HEK293T (cell line): Measurements from ENCODE around the gene HPCAL4.

Experiments used
- CTCF ChIA-PET: fragments of 350-600 bp; formaldehyde crosslinking; extraction: SDS; loops from one replicate; lab custom pipeline; 2021; ENCODE audit warnings: antibody characterized with exemption, inconsistent platforms; lab: Yijun Ruan, JAX
- POLR2A ChIA-PET: fragments of 350-600 bp; formaldehyde crosslinking; extraction: SDS; loops from one replicate; lab custom pipeline; 2020; ENCODE audit warnings: antibody characterized with exemption, inconsistent platforms; lab: Yijun Ruan, JAX
- DNase-seq: peaks from one replicate; pipeline ENCODE4 v3.0.0; 2012; ENCODE audit warnings: mixed read lengths; ENCODE audit errors: extremely low spot score
- ARNT ChIP-seq: fragments of 450-650 bp; IDR thresholded peaks from 2 replicates; pipeline ENCODE4 v1.6.1; 2017; ENCODE audit warnings: mild to moderate bottlenecking
- BHLHE40 ChIP-seq: fragments of 450-650 bp; IDR thresholded peaks from 2 replicates; pipeline ENCODE4 v1.6.1; 2016; ENCODE audit warnings: mild to moderate bottlenecking, moderate library complexity, borderline replicate concordance
- CTBP1 ChIP-seq: fragments of 450-650 bp; IDR thresholded peaks from 2 replicates; pipeline ENCODE4 v1.6.1; 2016; ENCODE audit warnings: borderline replicate concordance
- ELF4 ChIP-seq: fragments of 450-650 bp; IDR thresholded peaks from 2 replicates; pipeline ENCODE4 v1.6.1; 2017; ENCODE audit warnings: antibody characterized with exemption
- FOXA1 ChIP-seq: fragments of 450-650 bp; IDR thresholded peaks from 2 replicates; pipeline ENCODE4 v1.6.1; 2016; ENCODE audit warnings: mild to moderate bottlenecking
- FOXK2 ChIP-seq: fragments of 450-650 bp; IDR thresholded peaks from 2 replicates; pipeline ENCODE4 v1.6.1; 2016; ENCODE audit warnings: mild to moderate bottlenecking
- FOXM1 ChIP-seq: fragments of 450-650 bp; IDR thresholded peaks from 2 replicates; pipeline ENCODE4 v1.6.1; 2017; ENCODE audit warnings: mild to moderate bottlenecking, borderline replicate concordance
- HDGF ChIP-seq: fragments of 450-650 bp; IDR thresholded peaks from 2 replicates; pipeline ENCODE4 v1.6.1; 2017; ENCODE audit warnings: antibody characterized with exemption, borderline replicate concordance
- L3MBTL2 ChIP-seq: fragments of 450-650 bp; conservative IDR thresholded peaks from 2 replicates; pipeline ENCODE4 v1.6.1; 2016; ENCODE audit warnings: mild to moderate bottlenecking
- LEF1 ChIP-seq: fragments of 450-650 bp; IDR thresholded peaks from 2 replicates; pipeline ENCODE4 v1.6.1; 2017; ENCODE audit warnings: mild to moderate bottlenecking, borderline replicate concordance
- NFRKB ChIP-seq: fragments of 450-650 bp; IDR thresholded peaks from 2 replicates; pipeline ENCODE4 v1.6.1; 2016; ENCODE audit warnings: mild to moderate bottlenecking, moderate library complexity
- SP1 ChIP-seq: fragments of 450-650 bp; IDR thresholded peaks from 2 replicates; pipeline ENCODE4 v1.6.1; 2017
- SUZ12 ChIP-seq: fragments of 450-650 bp; IDR thresholded peaks from 2 replicates; pipeline ENCODE4 v1.6.1; 2016; ENCODE audit warnings: mild to moderate bottlenecking
- TARDBP ChIP-seq: fragments of 450-650 bp; IDR thresholded peaks from 2 replicates; pipeline ENCODE4 v1.6.1; 2016
- ZNF384 ChIP-seq: fragments of 450-650 bp; IDR thresholded peaks from 2 replicates; pipeline ENCODE4 v1.6.1; 2016
- TF ChIP-seq, protein P1 (sequence below): fragments of 450-650 bp; IDR thresholded peaks from 2 replicates; pipeline ENCODE4 v1.6.1; 2016

The HPCAL4 gene

DNA sequence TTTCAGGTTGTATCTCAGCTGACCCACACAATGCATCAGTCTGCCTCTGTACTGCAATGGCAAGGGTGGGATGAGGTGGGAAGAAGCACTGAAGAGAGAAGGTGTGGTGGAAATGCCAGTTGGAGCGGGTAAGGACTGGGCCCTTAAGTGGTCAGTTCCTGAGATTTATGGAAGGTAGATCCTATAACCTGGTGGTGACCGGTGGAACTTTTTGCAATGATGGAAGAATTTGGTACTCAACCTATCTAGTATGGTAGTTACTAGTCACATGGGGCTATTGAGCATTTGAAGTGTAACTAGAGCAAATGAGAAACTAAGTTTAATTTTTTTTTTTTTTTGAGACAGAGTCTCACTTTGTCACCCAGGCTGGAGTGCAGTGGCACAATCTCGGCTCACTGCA, 8.2 kb upstream of the HPCAL4 start:
- ChIA-PET POLR2A (no interaction called here), CTCF (no interaction called here)
- TF ChIP-seq LEF1 (no peak), CTBP1 (no peak)
- DNase-seq = no peak

DNA sequence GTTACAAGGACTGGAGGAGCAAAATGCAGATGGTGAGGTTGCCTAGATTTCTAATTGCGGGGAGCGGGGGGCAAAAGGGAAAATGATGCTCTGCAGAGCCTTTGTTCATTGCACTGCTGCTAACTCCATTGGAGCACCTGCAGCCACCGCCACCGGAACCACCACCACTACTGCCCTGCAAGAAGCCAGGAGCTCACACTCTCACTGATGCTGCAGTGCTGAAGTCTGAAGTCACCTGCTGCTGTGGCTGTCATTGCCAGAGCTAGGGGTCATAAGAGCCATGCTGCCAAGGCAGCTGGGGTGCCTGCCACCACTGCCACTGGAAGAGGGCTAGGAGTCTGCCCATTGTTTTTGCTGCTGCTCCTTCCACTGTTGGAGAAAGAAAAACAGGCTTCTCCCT, 7.3 kb upstream of the HPCAL4 start:
- CTCF ChIA-PET = no interaction called here
- TF ChIP-seq NFRKB = no peak
- TF ChIP-seq, protein P1, sequence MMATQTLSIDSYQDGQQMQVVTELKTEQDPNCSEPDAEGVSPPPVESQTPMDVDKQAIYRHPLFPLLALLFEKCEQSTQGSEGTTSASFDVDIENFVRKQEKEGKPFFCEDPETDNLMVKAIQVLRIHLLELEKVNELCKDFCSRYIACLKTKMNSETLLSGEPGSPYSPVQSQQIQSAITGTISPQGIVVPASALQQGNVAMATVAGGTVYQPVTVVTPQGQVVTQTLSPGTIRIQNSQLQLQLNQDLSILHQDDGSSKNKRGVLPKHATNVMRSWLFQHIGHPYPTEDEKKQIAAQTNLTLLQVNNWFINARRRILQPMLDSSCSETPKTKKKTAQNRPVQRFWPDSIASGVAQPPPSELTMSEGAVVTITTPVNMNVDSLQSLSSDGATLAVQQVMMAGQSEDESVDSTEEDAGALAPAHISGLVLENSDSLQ = no peak
- no peak for TF ChIP-seq CTBP1
- no peak for TF ChIP-seq FOXK2
- TF ChIP-seq ARNT = no peak
- TF ChIP-seq LEF1 = no peak
- no peak for TF ChIP-seq HDGF
- TF ChIP-seq SP1 = no peak
- no peak for TF ChIP-seq BHLHE40
- no peak for TF ChIP-seq FOXM1
- no peak for TF ChIP-seq FOXA1
- no peak for TF ChIP-seq L3MBTL2
- TF ChIP-seq TARDBP = no peak
- TF ChIP-seq SUZ12 = no peak
- no peak for TF ChIP-seq ZNF384
- TF ChIP-seq ELF4 = no peak
- POLR2A ChIA-PET = no interaction called here

DNA sequence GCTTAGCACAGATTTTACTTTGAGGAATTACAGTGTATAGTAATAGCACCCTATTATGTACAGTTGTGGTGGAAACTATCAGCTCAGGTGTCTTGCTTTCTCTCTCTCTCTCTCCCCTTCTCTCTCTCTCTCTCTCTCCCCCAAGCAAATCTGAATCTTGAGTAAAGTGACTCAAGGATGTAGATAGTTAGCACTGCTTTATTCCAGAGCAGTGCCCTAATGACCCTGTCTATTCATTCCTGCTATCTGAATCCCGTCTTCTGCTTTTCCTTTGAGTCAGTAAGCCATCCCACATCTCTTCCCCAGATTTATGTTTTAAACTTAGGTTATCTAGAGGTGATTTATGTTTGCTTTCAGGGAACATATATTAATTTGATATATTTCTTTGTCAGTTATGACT, 5.2 kb upstream of the HPCAL4 start:
- ChIA-PET POLR2A (no interaction called here), CTCF (interaction anchor here (1.2 kb wide), 1 partner anchor 39 kb away, joined by 3 read pairs; no protein-coding TSS in a partner anchor)
- TF ChIP-seq SP1 = no peak
- no peak for TF ChIP-seq SUZ12
- TF ChIP-seq TARDBP = no peak
- TF ChIP-seq HDGF = no peak
- no peak for TF ChIP-seq LEF1
- TF ChIP-seq CTBP1 = no peak

More for the DNA sequence above, 7.3 kb upstream of the HPCAL4 start:
- DNase-seq = no peak

DNA sequence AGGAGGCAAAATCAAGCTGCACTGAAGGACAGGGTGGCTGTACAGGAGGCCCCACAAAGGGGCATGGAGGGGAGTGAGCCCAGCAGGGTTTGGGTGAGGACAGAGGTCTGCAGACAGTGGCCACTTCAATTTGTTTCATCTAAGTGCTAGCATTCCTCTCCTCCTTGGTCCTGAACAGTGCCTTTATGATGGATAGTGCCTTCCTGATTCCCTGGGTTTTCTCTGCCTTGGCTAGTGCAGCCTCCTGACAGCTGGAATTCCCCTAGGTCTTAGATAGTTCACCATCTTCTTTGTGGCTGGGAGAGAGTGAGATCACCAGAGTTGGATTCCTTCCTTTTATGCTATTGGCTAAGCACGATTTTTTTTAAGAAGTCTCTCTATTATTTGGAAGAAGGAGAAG, 3.8 kb upstream of the HPCAL4 start:
- TF ChIP-seq, protein P1 = no peak
- TF ChIP-seq LEF1 = no peak
- TF ChIP-seq CTBP1 = no peak
- no peak for TF ChIP-seq L3MBTL2
- TF ChIP-seq NFRKB = no peak
- TF ChIP-seq FOXM1 = no peak
- no peak for TF ChIP-seq HDGF
- POLR2A ChIA-PET = no interaction called here
- no peak for DNase-seq
- CTCF ChIA-PET = interaction anchor here (0.5 kb wide), 1 partner anchor 106 kb away, joined by 5 read pairs; no protein-coding TSS in a partner anchor

More for the DNA sequence above, 5.2 kb upstream of the HPCAL4 start:
- no peak for DNase-seq

GRCh38 chr1:39694026-39694425, 2.8 kb upstream of the HPCAL4 start:
- ChIA-PET POLR2A (interaction anchor here (1.9 kb wide), 1 partner anchor 23 kb away, joined by 5 read pairs; the partner anchor contains the start of gene NT5C1A), CTCF (interaction anchor here (0.8 to 1.8 kb wide), 3 partner anchors 8 to 105 kb away, joined by 3 to 8 read pairs (median 3); no protein-coding TSS in a partner anchor)
- TF ChIP-seq ZNF384 = no peak
- no peak for TF ChIP-seq L3MBTL2
- no peak for TF ChIP-seq HDGF
- no peak for TF ChIP-seq ELF4
- no peak for TF ChIP-seq FOXK2
- no peak for TF ChIP-seq CTBP1
- TF ChIP-seq LEF1 = no peak
- TF ChIP-seq, protein P1 = no peak
- TF ChIP-seq TARDBP = no peak
- no peak for TF ChIP-seq NFRKB
- DNase-seq = no peak

DNA sequence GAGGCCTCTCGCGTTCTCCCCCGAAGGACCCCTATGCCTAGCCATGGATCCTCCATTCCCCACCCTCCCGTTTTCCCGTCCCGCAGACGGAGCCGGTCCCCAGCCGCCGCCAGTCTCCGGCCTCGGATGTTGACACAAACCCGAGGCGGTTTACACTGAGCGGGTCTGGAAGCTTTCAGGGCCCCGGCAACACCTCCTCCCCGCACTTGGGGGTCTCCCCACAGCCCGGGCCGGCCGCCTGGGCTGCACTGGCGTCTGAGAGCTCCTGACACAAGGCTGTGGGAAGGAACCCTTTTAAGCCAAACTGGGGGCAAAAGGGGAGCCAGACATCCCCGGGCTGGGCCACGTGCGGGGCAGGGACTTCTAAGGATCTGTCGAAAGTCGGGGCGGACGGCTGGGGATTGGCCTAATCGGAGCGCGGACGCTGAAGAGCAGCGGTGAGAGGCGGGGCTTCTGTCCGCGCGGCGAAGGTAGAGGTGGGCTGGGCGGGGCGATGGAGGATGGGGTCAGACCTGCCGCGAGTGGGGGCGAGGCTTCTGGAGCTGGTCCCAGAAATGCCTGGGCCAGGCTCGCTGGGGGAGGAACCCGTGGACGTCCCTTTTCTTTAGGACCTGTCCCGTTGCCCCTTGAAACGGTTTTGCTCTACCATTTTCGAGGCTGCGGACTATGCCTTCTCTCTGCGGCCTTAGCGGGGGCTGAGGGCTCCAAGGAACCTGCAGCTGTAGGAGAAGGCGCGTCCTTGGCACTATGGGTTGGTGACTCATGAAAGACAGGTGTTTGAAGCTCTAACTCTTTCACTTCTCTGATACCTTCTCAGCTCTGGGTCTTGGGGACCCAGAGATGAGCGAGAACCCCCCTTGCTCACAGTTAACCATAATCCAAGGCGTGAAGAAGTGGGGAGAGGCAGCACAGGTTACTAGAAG, 1.2 kb upstream of the HPCAL4 start:
- CTCF ChIA-PET = interaction anchor here (0.5 to 1.8 kb wide), 4 partner anchors 9 to 498 kb away, joined by 5 to 8 read pairs (median 6); no protein-coding TSS in a partner anchor
- DNase-seq = no peak
- TF ChIP-seq SP1 (no peak), ARNT (no peak), LEF1 (no peak), TARDBP (no peak), L3MBTL2 (no peak), ZNF384 (no peak), FOXM1 (no peak), ELF4 (no peak), BHLHE40 (no peak), SUZ12 (no peak), CTBP1 (no peak), FOXK2 (no peak), FOXA1 (no peak), HDGF (no peak), NFRKB (no peak)
- TF ChIP-seq, protein P1 = no peak
- POLR2A ChIA-PET = interaction anchor here (0.7 to 1.9 kb wide), 4 partner anchors 9 to 203 kb away, joined by 3 to 5 read pairs (median 4); partner anchors contain the start of gene NT5C1A
